ENCODE data around the gene OR8B12.

DNA sequence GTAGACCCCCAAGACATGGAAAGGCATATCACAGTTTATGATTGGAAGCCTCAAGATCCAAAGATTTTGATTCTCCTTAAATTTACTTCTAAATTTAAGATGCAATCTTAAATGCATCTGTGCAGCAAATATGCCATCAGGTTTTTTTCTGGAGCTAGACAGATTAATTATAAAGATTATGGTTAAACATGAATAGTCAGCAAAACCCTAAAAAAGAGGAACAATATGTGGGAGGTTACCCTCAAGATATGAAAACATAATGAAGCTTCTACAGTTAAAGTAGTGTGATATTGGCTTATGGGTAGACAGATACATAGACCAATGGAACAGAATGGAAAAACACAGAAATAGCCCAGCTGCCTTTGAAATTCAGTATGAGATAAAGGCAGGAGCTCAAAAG lies 31.7 kb downstream of the OR8B12 start:
- TF ChIP-seq YY1 (IDR thresholded peaks at IDR 0.05; ENCODE audit: insufficient read depth, insufficient read length) (no peak), ZNF274 (IDR thresholded peaks at IDR 0.05; ENCODE audit: low read depth, low read length) (no peak)

All from NT2/D1 (cell line).